Naive thymus-derived CD4-positive, alpha-beta T cell (primary cell): ENCODE data around the gene CHMP1B. TPM values are rescaled to one million over a fixed set of nuclear protein-coding genes. Genes with fewer than 3 reads are reported as not detected.

Experiments
- ATAC-seq: fragments of 150-1000 bp; cut with Tn5 transposase; 2 replicates; pipeline ENCODE4 v1.10.0; 2021; ENCODE audit warnings: mild to moderate bottlenecking, moderate library complexity
- CTCF ChIA-PET: fragments of 350-600 bp; sonication (Branson Sonifier 250); formaldehyde crosslinking; loops from one replicate; lab custom pipeline; 2021; ENCODE audit warnings: antibody characterized with exemption; lab: Charles Lee
- POLR2A ChIA-PET: fragments of 350-600 bp; sonication (Branson Sonifier 250); formaldehyde crosslinking; loops from one replicate; lab custom pipeline; 2021; ENCODE audit warnings: antibody characterized with exemption, inconsistent platforms; lab: Charles Lee
- DNase-seq, 9 donors: peaks; one replicate each; pipeline versions ENCODE4 v3.0.0 to v3.0.0-alpha.2; 2020 to 2022; ENCODE audit warnings: mixed read lengths in 1 of 9
- H3K27ac ChIP-seq: one replicate; pipeline ENCODE4 v1.7.0; 2013; ENCODE audit warnings: mild to moderate bottlenecking, low read depth, low read length, moderate library complexity
- H3K27me3 ChIP-seq, 2 donors: one replicate each; pipeline ENCODE4 v1.7.0; 2013; ENCODE audit warnings: low read length in 2 of 2, mild to moderate bottlenecking in 2 of 2, moderate library complexity in 2 of 2; ENCODE audit not compliant: control insufficient read depth in 2 of 2, insufficient read depth in 2 of 2
- H3K36me3 ChIP-seq, 3 experiments: 1 replicate in 2 of 3; 2 replicates in 1 of 3; pipeline ENCODE4 v1.7.0; 2013; ENCODE audit warnings: low read length in 3 of 3, mild to moderate bottlenecking in 3 of 3, moderate library complexity in 1 of 3; ENCODE audit not compliant: insufficient read depth in 3 of 3, control insufficient read depth in 2 of 3
- H3K4me1 ChIP-seq, 2 donors: one replicate each; pipeline ENCODE4 v1.7.0; 2013; ENCODE audit warnings: low read length in 2 of 2, mild to moderate bottlenecking in 2 of 2, moderate library complexity in 1 of 2; ENCODE audit not compliant: control insufficient read depth in 2 of 2, insufficient read depth in 2 of 2
- H3K4me3 ChIP-seq: 2 replicates; pipeline ENCODE4 v1.7.0; 2013; ENCODE audit warnings: mild to moderate bottlenecking, low read length
- H3K9me3 ChIP-seq, 3 experiments: 1 replicate in 2 of 3; 2 replicates in 1 of 3; pipeline ENCODE4 v1.7.0; 2013; ENCODE audit warnings: low read length in 3 of 3; ENCODE audit not compliant: control insufficient read depth in 2 of 3
- H3K27ac Mint-ChIP-seq, 9 donors: one replicate each; pipeline ENCODE4 v1.8.0; 2020 to 2022; ENCODE audit warnings: mixed read lengths in 9 of 9, mild to moderate bottlenecking in 8 of 9, moderate library complexity in 5 of 9, inconsistent platforms in 2 of 9
- H3K27me3 Mint-ChIP-seq, 5 donors: one replicate each; pipeline ENCODE4 v1.8.0; 2021 to 2022; ENCODE audit warnings: mixed read lengths in 5 of 5, mild to moderate bottlenecking in 1 of 5
- H3K36me3 Mint-ChIP-seq, 5 donors: one replicate each; pipeline ENCODE4 v1.8.0; 2020 to 2022; ENCODE audit warnings: mixed read lengths in 5 of 5, mild to moderate bottlenecking in 3 of 5, inconsistent platforms in 1 of 5
- H3K4me1 Mint-ChIP-seq, 7 donors: one replicate each; pipeline ENCODE4 v1.8.0; 2020 to 2022; ENCODE audit warnings: mixed read lengths in 7 of 7, mild to moderate bottlenecking in 3 of 7, inconsistent platforms in 1 of 7
- H3K4me3 Mint-ChIP-seq, 10 donors: one replicate each; pipeline ENCODE4 v1.8.0; 2020 to 2022; ENCODE audit warnings: mild to moderate bottlenecking in 10 of 10, mixed read lengths in 10 of 10, moderate library complexity in 6 of 10, inconsistent platforms in 2 of 10
- H3K9me3 Mint-ChIP-seq, 11 donors: one replicate each; pipeline ENCODE4 v1.8.0; 2020 to 2022; ENCODE audit warnings: mixed read lengths in 11 of 11, mild to moderate bottlenecking in 4 of 11, inconsistent platforms in 1 of 11, moderate library complexity in 1 of 11
- intact Hi-C, 2 donors: fragments of 100-400 bp; cut with micrococcal nuclease; formaldehyde crosslinking; loops; one replicate each; pipeline ENCODE4 v1.15.1; 2023
- polyA plus RNA-seq, 2 donors: library from polyadenylated mRNA; unstranded; fragments of 300-500 nt; fragmentation: Illumina TruSeq; gene quantifications; one replicate each; pipeline ENCODE4 v1.2.3, GENCODE V29; 2021
- total RNA-seq, 6 experiments: library from RNA in 5 of 6; stranded (reverse) in 5 of 6; gene quantifications; 1 replicate in 5 of 6; 2 replicates in 1 of 6; pipeline ENCODE4 v1.2.3 and lab custom pipeline; 2021 to 2026

CHMP1B gene
- total and polyA plus RNA-seq, 7 experiments from 2014 or later, result 27.2 to 115 (median 54.2) TPM

- CTCF ChIA-PET, result interaction anchor here (0.6 kb wide), 1 partner anchor 66 kb away, joined by 4 read pairs; no protein-coding TSS in a partner anchor
- DNase-seq, result no peak
- Mint-ChIP-seq H3K4me1 (no peaks in the 10 kb centered on the region), H3K36me3 (peaks cover 1 to 18% (median 6%) of the 10 kb centered on the region in 5 donors), H3K9me3 (peaks cover 0 to 3% (median 0%) of the 10 kb centered on the region in 11 donors), H3K27me3 (peaks cover 0 to 8% (median 0%) of the 10 kb centered on the region in 5 donors), H3K27ac (no peak overlapping the region), H3K4me3 (no peak overlapping the region)
- Histone ChIP-seq H3K4me3 (no peak overlapping the region), H3K27ac (no peak overlapping the region), H3K27me3 (no peaks in the 10 kb centered on the region), H3K36me3 (no peaks in the 10 kb centered on the region), H3K4me1 (no peaks in the 10 kb centered on the region), H3K9me3 (no peaks in the 10 kb centered on the region)
- intact Hi-C loops, result loop anchor here (2.0 kb wide), 2 partner anchors 141 to 1313 kb away; no protein-coding TSS in a partner anchor
- POLR2A ChIA-PET, result no interaction called here
- no peak for ATAC-seq
Measured at GRCh38 chr18:11873670-11874340, 22.6 kb downstream of the CHMP1B start.

GRCh38 chr18:11874676-11875075 lies 23.5 kb downstream of the CHMP1B start:
- Histone ChIP-seq H3K9me3 (no peaks in the 10 kb centered on the region), H3K27me3 (no peaks in the 10 kb centered on the region), H3K27ac (no peak overlapping the region), H3K4me1 (no peaks in the 10 kb centered on the region), H3K36me3 (no peaks in the 10 kb centered on the region), H3K4me3 (no peak overlapping the region)
- H3K27ac Mint-ChIP-seq, result no peak overlapping the region
- ChIA-PET CTCF (interaction anchor here (0.9 kb wide), 1 partner anchor 10 kb away, joined by 3 read pairs; no protein-coding TSS in a partner anchor), POLR2A (no interaction called here)
- ATAC-seq (no peak), DNase-seq (no peak)
- no peak overlapping the region for H3K4me3 Mint-ChIP-seq
- H3K9me3 Mint-ChIP-seq, result peaks cover 0 to 3% (median 0%) of the 10 kb centered on the region in 11 donors
- no peaks in the 10 kb centered on the region for H3K4me1 Mint-ChIP-seq
- H3K36me3 Mint-ChIP-seq, result peaks cover 1 to 18% (median 6%) of the 10 kb centered on the region in 5 donors
- intact Hi-C loops, result no loop called here
- peaks cover 0 to 5% (median 0%) of the 10 kb centered on the region in 5 donors for H3K27me3 Mint-ChIP-seq

DNA sequence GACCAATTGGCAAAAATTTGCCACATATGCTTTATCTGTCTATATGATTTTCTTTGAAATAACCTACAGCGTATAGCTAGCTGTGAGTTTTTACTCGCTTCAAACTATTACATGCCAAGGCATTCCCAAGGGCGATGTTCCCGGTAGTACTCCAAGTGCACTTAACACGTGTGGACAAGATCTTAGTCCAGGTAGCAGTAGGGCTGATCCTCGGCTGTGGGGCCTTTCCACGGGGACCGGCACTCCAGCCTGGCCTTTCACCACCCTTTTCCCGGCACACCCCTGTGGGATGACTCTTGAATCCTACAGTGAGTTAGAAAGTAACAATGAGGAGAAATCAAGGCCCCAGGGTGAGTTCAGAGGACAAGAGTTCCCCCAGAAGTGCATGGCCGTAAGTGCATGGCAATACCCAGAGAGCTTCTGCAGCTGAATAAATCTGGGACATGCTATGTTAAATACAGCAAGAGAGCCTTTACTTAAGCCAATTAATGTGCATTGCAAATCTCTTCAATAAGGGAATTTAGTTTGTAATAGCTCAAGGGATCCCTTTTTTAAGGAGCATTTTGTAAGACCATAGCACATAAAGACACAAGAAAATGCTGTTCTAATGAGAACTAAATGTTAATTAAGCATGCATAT lies 26.4 kb downstream of the CHMP1B start:
- H3K4me1 Mint-ChIP-seq, result no peaks in the 10 kb centered on the region
- H3K4me1 ChIP-seq, result no peaks in the 10 kb centered on the region
- H3K27me3 ChIP-seq, result no peaks in the 10 kb centered on the region
- ChIA-PET POLR2A (no interaction called here), CTCF (no interaction called here)
- no peaks in the 10 kb centered on the region for H3K9me3 ChIP-seq
- no peaks in the 10 kb centered on the region for H3K27me3 Mint-ChIP-seq
- H3K9me3 Mint-ChIP-seq, result peaks cover 0 to 3% (median 0%) of the 10 kb centered on the region in 11 donors
- H3K36me3 Mint-ChIP-seq, result peaks cover 1 to 35% (median 11%) of the 10 kb centered on the region in 5 donors
- H3K4me3 Mint-ChIP-seq, result no peak overlapping the region
- DNase-seq, result no peak
- H3K4me3 ChIP-seq, result no peak overlapping the region
- H3K27ac Mint-ChIP-seq, result no peak overlapping the region
- H3K27ac ChIP-seq, result no peak overlapping the region
- peaks cover 0 to 3% (median 0%) of the 10 kb centered on the region in 3 experiments for H3K36me3 ChIP-seq
- ATAC-seq, result no peak
- intact Hi-C loops, result no loop called here

DNA sequence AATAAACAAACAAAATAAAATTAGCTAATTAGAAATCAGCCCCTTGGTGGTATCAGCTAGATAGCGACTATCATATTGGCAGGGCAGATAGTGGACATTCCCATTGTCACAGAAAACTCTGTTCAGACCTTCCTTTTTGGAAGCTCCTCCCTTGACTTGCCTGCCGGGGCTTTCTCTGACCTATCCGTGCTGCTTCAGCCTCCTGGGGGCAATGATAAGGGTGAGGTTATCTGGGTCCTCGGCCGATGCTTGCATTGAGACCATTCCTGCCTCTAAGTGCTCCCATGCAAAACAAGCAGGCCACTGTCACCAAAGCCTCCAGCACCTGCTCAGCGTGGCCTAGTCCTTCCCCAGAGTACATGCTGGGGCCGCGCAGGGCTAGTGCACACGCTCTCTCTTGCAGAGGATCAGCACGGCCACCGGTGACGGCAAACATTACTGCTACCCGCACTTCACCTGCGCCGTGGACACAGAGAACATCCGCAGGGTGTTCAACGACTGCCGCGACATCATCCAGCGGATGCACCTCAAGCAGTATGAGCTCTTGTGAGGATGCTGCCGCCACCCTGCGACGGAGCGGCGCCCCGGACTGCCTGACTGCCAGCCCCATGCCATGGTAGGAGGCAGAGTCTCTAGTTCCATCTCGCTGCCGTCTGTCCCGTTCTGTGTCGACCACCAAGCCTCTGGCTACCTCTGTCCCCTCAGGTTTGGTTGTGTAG lies 29.5 kb downstream of the CHMP1B start:
- Histone ChIP-seq H3K27ac (no peak overlapping the region), H3K4me3 (no peak overlapping the region), H3K4me1 (no peaks in the 10 kb centered on the region), H3K36me3 (peaks cover 6 to 25% (median 7%) of the 10 kb centered on the region in 3 experiments), H3K9me3 (no peaks in the 10 kb centered on the region), H3K27me3 (no peaks in the 10 kb centered on the region)
- POLR2A ChIA-PET, result no interaction called here
- no peaks in the 10 kb centered on the region for H3K27me3 Mint-ChIP-seq
- no peaks in the 10 kb centered on the region for H3K9me3 Mint-ChIP-seq
- no peak overlapping the region for H3K4me3 Mint-ChIP-seq
- H3K36me3 Mint-ChIP-seq, result peaks cover 0 to 50% (median 14%) of the 10 kb centered on the region in 5 donors
- intact Hi-C loops, result no loop called here
- ATAC-seq (no peak), DNase-seq (no peak)
- CTCF ChIA-PET, result no interaction called here
- peaks cover 0 to 5% (median 0%) of the 10 kb centered on the region in 7 donors for H3K4me1 Mint-ChIP-seq
- peak overlapping the region in 3 of 9 donors; percentile 37 to 71 (median 42) for H3K27ac Mint-ChIP-seq

- H3K9me3 ChIP-seq, result no peaks in the 10 kb centered on the region
- Mint-ChIP-seq H3K4me1 (peaks cover 0 to 7% (median 0%) of the 10 kb centered on the region in 7 donors), H3K27me3 (no peaks in the 10 kb centered on the region), H3K27ac (no peak overlapping the region), H3K4me3 (no peak overlapping the region), H3K9me3 (no peaks in the 10 kb centered on the region), H3K36me3 (peaks cover 3 to 52% (median 15%) of the 10 kb centered on the region in 5 donors)
- no peaks in the 10 kb centered on the region for H3K4me1 ChIP-seq
- ChIA-PET CTCF (no interaction called here), POLR2A (no interaction called here)
- H3K27ac ChIP-seq, result no peak overlapping the region
- H3K27me3 ChIP-seq, result no peaks in the 10 kb centered on the region
- intact Hi-C loops, result no loop called here
- H3K36me3 ChIP-seq, result peaks cover 6 to 42% (median 7%) of the 10 kb centered on the region in 3 experiments
- ATAC-seq (peak; percentile 48), DNase-seq (no peak)
- no peak overlapping the region for H3K4me3 ChIP-seq
Measured at GRCh38 chr18:11882636-11883035, 31.4 kb downstream of the CHMP1B start.

DNA sequence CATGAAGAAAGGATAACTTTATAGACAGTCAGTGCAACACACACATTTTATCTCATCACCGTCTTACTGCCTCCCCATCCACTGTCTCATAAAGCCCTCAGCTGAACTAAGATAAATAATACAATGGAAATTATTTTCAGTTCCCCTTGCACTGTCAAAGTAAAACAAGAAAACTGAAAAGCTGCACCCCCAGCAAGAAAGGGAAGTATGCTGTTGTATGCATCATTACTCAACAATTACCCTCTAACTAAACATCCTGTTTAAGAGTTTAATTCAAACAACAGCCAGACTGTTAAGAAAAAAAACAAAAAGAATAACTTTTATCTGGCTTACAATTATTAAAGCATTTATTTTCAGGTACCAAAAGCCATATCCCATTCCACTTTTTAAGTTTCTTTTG lies 31.9 kb downstream of the CHMP1B start:
- H3K4me3 Mint-ChIP-seq, result no peak overlapping the region
- ChIA-PET CTCF (interaction anchor here (0.9 kb wide), 1 partner anchor 1002 kb away, joined by 3 read pairs; no protein-coding TSS in a partner anchor), POLR2A (no interaction called here)
- intact Hi-C loops, result no loop called here
- Histone ChIP-seq H3K27ac (no peak overlapping the region), H3K27me3 (no peaks in the 10 kb centered on the region), H3K36me3 (peaks cover 6 to 47% (median 7%) of the 10 kb centered on the region in 3 experiments), H3K4me1 (no peaks in the 10 kb centered on the region), H3K9me3 (no peaks in the 10 kb centered on the region), H3K4me3 (no peak overlapping the region)
- H3K27ac Mint-ChIP-seq, result peak overlapping the region in 1 of 9 donors; percentile 26
- H3K36me3 Mint-ChIP-seq, result peaks cover 4 to 51% (median 16%) of the 10 kb centered on the region in 5 donors
- H3K27me3 Mint-ChIP-seq, result no peaks in the 10 kb centered on the region
- no peaks in the 10 kb centered on the region for H3K9me3 Mint-ChIP-seq
- H3K4me1 Mint-ChIP-seq, result peaks cover 0 to 7% (median 0%) of the 10 kb centered on the region in 7 donors
- no peak for DNase-seq
- ATAC-seq, result peak; percentile 76
